Fibroblast of skin of right biceps (primary cell): Measurements from ENCODE around the gene SPHK1.

ENCODE experiments used
- DNase-seq: peaks from one replicate; pipeline ENCODE4 v3.0.0-alpha.2; 2013

SPHK1 gene

DNA sequence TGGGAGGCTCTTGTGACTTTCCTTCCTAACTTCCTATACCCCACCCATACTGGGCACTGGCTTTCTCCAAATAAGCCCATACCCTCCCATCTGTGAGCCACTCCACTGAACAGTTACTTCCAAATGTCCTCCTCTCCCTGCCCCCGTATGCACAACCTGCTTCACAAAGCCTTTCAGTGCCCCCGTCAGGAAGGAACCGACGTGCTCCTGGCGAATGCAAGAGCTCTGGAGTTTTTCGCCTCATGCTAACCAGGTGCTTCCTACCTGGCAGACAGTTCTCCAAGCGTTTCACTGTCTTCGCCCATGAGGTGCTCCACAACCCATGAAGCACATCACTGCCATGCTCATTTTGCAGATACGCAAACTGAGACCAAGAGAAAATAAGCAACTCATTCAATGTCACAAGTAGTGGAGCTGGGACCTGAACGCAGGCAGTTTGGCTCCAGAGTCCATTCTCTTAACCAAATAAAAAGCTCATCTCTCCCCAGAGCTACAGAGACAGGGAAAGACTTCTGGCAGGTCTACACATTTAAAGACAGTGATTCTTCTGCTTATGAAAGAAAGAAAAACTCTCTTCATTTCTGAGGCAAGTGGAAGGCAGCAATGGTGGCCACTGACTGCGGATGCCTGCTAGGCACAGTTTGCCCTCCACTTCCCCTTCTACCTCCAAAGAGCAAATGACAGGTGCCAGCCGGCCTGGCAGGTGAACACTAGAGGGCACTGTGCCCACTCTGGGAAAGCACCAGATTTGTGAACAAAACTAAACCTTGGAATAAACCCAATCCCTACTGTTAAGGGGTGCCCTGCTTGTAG lies 23.8 kb downstream of the SPHK1 start:
- peak; percentile 39 for DNase-seq

- DNase-seq, result no peak
These were observed 26.0 kb downstream of the SPHK1 start for GRCh38 chr17:76410328-76410965.

DNA sequence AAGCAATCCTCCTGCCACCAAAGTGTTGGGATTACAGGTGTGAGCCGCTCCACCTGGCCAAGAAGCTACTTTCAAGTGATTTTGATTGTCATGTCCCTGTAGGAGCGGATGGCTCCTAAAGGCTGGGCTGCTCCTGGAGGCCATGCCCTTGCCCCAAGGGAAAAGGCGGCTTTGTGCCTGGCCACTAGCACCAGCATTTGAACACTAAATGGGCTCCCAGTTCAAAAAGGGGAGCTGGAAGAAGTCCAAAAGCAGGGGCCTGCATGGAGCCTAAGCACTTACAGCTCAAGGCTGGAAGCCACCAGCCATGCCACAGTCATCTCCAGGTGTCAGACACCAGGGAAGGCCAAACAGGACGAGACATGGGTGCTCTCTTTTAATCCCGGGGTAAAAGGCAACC lies 26.8 kb downstream of the SPHK1 start:
- no peak for DNase-seq

DNA sequence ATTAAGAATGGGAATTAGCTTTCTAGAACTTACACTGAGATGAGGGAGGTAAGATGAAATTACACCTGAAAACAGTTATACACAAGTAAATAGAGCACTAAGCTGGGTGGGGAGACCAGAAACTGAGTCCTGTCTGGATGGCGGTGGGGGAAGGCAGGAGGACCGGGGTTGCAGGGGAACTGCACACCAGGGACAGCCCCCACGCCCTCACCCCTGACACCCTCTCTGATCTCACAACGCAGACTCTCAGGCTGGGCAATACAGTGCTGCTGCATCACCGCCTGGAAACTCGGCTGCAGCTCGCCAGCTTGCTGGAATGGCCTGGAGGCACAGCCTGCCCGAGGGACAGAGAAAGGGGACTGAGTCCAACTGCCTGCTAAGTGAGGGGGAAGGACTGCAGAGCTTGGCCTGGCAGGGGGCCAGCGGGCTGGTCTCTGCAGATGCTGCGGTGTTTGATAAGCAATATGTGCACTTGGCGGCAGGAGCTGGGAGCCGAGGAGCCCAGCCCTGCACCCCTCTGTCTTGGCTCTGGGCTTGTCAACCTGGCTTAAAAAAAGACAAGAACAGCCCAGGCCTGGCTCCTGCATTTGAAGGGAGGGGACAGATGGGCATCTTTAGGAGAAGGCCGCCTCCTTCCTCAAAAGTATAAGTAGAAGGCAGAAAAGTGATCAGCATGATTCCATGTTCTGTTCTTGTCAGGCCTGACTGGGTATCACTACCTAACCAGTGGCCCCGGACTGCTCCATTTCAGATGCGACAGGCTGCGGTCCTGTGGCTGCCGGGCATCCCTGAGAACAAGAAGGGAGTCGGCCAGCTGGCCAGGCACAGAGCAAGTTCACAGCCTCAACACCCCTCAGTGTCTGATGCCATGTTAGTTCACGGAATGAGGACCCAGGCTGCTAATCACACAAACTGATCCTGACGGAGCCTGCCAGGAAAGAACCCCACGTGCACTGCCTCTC lies 30.2 kb downstream of the SPHK1 start:
- peak; percentile 41 for DNase-seq

GRCh38 chr17:76415786-76416185 lies 31.4 kb downstream of the SPHK1 start:
- DNase-seq, result no peak

GRCh38 chr17:76416457-76416856 lies 32.0 kb downstream of the SPHK1 start:
- no peak for DNase-seq

DNA sequence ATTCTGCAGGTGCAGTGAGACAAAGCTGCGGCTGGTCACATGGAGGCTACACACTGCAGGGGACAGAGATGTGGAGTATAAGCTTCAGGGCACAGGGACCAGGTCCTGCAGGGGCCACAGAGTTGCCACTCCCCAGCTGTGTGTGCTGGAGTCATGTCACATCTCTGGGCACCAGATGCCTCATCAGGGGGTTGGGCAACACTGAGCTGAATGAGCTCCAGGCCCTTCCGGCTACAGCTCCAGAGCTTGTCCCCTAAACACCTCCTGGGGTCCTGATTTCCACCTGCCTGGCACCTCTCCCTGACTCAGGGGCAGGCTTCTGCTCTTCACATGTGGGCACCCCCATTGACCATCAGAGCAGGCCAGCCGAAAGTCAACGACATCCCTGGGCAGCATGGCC lies 32.5 kb downstream of the SPHK1 start:
- DNase-seq, result no peak

- DNase-seq, result no peak
These were observed 33.2 kb downstream of the SPHK1 start for GRCh38 chr17:76417499-76418143.

DNA sequence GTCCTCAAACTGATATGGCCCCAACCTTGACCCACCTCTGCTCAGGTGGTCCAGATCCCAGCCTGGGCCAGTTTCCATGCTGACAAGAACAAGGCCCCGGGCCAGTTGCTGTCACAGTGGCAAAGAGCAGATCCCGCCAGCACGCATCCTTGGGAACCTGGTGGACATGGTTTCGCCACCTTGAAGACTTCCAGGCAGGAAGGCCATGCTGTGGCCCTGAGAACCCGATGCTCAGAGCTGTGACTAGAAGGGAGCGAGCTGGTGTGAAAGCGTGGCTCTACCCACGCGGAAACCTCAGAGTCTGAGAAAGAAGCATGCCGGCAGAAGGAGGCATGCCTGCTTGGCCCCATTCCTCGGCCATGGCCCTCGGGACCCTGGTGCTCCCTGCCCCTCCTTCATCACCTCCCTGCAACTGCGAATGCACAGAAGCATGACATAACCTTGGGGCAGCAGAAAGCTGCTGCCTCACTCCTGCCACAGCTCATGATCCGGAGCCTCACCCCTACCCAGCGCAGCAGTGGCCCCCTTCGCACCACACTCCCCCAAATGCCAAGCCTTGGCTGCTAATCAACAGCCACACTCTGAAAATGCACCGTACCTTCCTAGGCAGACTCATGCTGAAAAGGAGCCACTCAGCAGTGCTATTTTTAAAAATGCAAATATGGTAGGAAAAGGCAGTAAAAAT lies 35.3 kb downstream of the SPHK1 start:
- no peak for DNase-seq

GRCh38 chr17:76420356-76421043 lies 36.1 kb downstream of the SPHK1 start:
- no peak for DNase-seq

DNA sequence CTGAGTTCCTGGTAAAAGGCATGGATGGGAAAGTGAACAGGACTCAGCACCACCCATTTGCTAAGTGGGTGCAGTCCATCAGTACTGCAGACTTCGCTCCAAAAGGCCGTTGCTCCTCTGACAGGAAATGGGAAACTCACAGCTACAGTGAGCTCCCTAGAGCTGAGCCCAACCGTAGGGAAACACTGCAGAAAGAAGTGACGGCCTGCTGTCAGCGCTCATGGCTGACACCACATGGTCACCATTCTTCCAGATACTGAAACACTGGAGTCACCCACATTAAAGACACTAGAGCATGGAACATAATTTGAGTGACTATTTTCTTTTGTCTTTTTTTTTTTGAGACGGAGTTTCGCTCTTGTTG lies 36.6 kb downstream of the SPHK1 start:
- DNase-seq, result peak; percentile 60

DNA sequence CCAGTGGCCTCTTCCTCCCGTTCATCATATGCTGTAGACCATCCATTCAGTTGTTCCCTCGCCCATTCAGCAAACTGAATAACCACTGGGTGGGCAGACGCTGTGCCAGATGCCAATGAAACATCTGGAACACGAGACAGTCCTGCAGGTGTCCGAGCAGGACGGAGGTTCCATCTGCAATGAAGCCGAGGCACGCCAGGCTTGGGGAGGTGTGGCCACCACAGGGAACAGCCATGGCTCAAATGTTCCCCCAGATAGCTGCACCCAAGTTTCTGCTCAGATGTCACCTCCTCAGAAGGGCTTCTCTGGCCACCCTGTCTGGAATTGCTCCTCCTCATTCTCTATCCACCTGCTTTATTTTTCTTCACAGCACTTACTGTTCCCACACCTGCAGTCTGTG lies 38.0 kb downstream of the SPHK1 start:
- DNase-seq, result no peak

- no peak for DNase-seq
These were observed 38.5 kb downstream of the SPHK1 start for GRCh38 chr17:76422860-76423259.

GRCh38 chr17:76426853-76427252 lies 42.4 kb downstream of the SPHK1 start:
- DNase-seq, result no peak

- no peak for DNase-seq
These were observed 43.3 kb downstream of the SPHK1 start for GRCh38 chr17:76427501-76428231.

DNA sequence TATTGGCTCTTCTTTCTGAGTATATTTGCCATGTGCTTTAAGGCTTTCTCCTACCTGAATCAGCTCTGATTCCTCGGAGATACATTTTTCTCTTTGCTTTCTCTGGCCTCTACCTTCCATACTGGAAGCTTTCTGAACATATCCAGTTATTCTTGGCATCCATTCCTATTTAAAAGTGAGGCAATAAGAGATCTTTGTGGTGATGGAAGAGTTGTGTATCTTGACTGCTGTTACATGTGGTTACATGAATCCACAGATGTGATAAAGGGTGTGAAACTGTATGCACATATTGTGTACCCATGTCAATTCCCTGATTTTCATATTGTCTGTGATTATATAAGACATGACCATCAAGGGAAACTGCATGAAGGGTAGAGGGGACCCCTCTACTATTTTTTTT lies 44.1 kb downstream of the SPHK1 start:
- DNase-seq, result no peak

- no peak for DNase-seq
These were observed 47.1 kb downstream of the SPHK1 start for GRCh38 chr17:76431509-76431908.

- peak; percentile 9 for DNase-seq
These were observed 47.6 kb downstream of the SPHK1 start for GRCh38 chr17:76432004-76432403.

DNA sequence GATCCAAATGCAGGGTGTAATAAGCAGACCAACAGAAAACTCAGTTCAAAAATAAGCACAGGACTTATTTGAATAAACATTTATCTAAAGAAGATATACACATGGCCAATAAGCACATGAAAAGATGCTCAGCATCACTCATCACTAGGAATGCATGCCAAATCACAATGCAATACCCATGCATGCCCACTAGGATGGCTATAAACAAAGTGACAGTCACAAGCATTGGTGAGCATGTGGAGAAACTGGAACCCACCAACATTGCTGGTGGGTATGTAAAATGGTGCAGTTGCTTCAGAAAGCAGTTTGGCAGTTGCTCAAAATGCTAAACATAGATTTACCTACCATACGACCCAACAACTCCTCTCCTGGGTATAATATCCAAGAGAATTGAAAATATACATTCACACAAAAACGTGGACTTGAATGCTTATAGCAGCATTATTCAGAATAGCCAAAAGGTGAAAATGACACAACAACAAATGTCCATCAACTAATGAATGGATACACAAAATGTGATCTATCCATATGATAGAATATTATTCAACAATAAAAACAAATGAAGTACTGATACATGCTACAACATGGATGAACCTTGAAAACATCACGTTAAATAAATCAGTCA lies 48.4 kb downstream of the SPHK1 start:
- peak; percentile 31 for DNase-seq

DNA sequence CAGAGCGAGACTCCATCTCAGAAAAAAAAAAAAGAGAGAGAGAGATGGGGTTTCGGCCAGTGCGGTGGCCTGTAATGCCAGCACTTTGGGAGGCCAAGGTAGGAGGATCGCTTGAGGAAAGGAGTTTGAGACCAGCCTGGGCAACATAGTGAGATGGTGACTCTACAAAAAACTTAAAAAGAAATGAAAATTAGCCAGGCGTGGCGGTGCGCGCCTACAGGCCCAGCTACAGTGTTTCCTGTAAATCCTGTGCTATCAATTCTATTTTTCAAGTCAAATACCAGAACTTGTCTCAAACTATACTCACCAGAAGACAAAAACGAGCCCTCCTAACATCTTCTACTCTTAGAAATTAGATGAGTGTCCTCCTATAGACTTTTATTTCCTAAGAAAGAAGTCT lies 49.3 kb downstream of the SPHK1 start:
- DNase-seq, result no peak

DNA sequence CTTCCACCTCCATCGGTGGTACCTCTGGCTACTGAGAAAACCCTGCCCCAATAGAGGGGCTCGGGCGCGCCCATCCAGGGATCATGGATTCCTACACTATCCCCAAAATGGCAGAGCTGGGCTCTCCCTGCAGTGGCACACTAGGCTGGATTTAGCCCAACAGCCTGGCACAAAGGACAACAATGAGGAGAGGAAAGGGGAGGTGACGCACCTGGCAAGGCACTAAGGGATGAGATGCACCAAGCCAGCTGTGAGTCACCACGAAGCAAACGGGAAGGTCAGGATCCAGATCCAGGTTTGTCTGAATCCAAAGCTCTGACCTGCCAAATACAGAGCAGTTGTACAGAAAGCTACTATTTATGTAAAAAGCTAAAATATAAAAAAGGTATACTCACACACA lies 50.5 kb downstream of the SPHK1 start:
- DNase-seq, result no peak
